ENCODE data around the gene TNFSF9.
"Not testable (repeated sequence)": the region's sequence is repeated elsewhere in the genome, so short reads cannot be mapped to it uniquely, and the experiment has no call there.

The TNFSF9 gene

DNA sequence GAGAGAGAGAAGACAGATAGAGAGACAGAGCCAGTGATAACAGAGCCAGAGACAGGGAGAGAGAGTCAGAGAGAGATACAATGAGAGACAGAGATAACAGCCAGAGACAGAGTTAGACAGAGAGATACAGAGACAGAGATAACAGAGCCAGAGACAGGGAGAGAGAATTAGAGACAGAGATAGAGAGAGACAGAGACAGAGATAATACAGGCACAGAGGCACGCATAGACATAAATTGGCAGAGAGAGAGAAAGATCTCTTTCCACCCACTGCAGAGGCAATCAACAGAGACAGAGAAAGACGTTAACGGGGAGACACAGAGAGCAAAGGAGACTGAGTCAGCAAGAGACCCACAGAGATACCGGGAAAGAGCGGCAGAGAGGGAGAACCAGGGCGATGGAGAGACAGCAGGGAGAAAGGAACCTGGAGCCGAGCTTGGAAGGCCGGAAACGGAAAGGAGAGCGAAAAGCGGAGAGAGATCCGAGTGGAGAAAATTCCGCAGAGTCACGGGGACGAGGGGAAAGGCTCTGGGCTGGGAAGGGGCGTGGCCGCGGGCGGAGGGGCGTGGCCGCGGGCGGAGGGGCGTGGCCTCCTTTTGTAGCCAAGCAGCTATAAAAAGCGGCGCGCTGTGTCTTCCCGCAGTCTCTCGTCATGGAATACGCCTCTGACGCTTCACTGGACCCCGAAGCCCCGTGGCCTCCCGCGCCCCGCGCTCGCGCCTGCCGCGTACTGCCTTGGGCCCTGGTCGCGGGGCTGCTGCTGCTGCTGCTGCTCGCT lies at the start of gene TNFSF9:
TNFSF9 (plus strand) TSS at position 641 of the 777 bp plus-strand sequence; CDS start at position 652, 11 bp downstream.
- DNase-seq, result peak; percentile 93

GRCh38 chr19:6481541-6482342 lies 49.1 kb upstream of the TNFSF9 start, which contains the start of gene DENND1C:
DENND1C (minus strand) TSS chr19:6481787; CDS start chr19:6481695, 92 bp downstream.
- DNase-seq, result peak; percentile 55

- DNase-seq, result no peak
These were observed 48.5 kb upstream of the TNFSF9 start for GRCh38 chr19:6482343-6482686.

DNA sequence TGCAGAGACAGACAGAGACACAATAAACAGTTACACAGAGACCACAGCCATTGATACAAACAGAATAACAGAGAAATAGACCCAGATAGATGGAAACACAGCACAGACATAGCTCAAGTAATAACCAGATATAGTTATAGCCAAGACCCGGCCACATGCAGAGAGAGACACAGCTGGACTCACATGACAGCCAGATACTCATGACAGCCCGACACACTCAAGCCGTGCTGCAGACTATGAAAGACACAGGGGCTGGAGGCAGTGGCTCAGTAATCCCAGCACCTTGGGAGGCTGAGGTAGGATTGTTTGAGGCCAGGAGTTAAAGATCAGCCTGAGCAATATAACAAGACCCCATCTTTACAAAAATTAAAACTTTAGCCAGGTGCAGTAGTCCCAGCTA lies 47.6 kb upstream of the TNFSF9 start:
- DNase-seq, result no peak

DNA sequence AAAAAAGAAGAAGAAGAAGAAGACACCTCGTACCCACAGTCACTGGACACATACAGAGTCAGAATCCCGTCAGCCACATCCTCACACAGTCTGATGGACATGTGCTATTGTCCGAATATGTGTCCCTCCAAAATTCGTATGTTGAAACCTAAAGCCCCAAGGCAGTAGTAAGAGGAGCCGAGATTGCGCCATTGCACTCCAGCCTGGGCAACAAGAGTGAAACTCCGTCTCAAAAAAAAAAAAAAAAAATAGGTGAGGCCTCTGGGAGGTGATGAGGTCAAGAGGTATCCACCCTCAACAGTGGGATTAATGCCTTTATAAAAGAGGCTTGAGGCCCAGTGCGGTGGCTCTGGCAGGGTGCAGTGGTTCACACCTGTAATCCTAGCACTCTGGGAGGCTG lies 46.6 kb upstream of the TNFSF9 start:
- no peak for DNase-seq

- no peak for DNase-seq
These were observed 46.0 kb upstream of the TNFSF9 start for GRCh38 chr19:6484831-6485230.

GRCh38 chr19:6489278-6490061 lies 41.4 kb upstream of the TNFSF9 start:
- peak; percentile 30 for DNase-seq

DNA sequence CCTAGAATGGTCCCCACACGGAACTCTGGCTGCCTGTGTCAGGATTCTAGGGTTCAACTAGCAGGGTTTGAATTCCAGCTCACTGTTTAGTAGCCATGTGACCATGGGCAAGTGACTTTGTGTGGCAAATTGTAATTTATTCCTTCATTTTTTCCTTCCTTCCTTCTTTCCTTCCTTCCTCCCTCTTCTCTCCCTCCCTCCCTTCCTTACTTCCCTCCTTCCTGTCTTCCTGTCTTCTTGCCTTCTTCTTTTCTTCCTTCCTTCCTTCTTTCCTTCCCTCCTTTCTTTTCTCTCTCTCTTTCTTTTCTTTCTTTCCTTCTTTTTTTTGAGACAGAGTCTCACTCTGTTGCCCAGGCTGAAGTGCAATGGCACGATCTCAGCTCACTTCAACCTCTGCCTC lies 40.7 kb upstream of the TNFSF9 start:
- DNase-seq, result no peak

DNA sequence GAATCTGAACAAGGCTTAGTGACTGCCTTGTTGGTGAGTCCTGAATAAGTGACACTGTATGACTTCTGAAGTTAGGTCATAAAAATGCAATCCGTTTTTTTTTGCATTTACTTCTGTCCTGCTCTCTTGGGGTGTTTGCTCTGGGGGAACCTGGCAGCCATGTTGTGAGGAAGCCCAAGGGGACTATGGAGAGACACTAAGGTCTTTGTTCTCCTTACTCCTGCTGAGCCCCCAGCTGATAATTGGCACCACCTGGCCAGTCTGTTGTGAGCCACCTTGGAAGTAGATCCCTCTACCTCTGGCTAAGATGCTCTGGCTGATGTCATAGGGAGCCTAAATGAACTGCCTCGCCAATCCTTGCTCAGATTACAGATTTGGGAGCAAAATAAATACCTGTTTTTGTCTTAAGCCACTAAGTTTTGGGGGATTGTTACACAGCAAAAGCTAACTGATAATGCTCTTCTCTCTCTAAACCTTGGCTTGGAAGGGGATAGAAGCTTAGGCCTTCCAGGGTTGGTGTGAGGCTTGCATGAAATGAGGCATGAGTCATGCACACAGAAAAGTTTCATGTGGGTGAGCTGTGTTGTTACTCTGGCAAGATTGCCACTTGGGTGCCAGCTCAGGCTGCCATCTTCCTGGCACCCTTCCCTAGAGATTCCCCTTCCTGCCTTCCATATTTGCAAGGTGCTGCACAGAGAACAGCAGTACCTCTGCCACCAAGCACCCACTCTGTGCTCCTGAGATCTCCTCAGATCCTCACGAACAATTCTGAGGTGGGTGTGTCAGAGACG lies 38.8 kb upstream of the TNFSF9 start:
- no peak for DNase-seq

DNA sequence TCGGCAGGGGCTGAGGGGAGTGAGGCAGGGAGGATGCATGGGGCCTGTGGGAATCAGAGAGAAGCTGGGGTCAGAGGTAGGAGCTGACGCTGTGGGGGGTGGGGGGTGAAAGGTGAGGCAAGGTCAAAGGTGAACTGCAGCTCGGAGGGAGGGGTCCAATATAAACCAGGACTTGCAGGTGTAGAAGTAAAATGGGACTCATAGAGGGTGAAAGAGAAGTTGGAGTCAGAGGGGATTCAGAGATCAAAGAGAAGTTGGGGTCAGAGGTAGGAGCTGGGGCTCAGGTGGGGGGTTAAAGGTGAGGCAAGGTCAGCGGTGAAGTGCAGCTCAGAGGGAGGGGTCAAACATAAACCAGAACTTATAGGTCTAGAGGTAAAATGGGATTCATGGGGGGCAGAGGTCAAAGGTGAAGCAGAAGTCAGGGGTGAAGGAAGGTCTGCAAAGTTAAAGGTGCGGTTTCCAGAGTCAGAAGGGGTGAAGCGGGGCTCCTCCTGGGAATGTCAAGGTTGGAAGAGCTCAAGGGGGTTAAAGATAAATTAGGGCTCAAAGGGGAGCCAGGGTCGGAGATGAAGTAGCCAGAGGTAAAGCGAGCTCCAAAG lies 36.3 kb upstream of the TNFSF9 start:
- no peak for DNase-seq

- DNase-seq, result no peak
These were observed 34.9 kb upstream of the TNFSF9 start for GRCh38 chr19:6495947-6496346.

DNA sequence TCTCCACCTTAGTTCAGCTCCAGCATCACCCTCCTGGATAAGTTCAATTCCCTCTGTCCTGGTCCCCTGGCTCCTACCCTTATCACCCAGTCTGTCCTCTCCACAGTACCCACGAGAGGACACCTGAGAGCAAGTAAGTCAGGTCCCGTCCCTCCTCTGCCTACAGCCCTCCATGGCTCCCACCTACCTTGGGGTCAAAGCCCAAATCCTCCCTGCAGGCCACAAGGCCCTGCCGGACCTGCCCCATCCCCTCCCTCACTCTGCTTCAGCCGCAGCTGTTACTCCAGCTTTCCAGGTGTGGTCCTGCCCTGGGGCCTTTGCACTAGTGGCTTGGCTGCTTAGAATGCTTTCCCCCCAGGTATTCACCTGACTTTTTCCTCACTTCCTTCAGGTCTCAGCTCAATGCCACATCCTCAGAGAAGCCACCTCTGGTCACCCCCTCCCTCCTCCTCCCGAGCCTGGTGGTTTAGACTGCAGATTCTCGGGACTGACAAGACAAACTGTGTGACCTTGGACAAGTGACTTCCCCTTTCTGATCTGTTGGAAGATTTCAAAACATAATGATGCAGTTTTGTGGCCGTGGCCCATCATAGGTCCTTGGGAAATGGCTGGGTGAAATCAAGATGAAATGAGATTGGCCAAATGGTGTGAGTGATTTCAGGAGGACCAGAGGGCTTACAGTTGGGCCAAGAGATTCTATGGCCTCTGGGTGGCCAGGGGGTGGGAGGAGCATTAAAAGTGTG lies 32.4 kb upstream of the TNFSF9 start:
- peak; percentile 93 for DNase-seq

DNA sequence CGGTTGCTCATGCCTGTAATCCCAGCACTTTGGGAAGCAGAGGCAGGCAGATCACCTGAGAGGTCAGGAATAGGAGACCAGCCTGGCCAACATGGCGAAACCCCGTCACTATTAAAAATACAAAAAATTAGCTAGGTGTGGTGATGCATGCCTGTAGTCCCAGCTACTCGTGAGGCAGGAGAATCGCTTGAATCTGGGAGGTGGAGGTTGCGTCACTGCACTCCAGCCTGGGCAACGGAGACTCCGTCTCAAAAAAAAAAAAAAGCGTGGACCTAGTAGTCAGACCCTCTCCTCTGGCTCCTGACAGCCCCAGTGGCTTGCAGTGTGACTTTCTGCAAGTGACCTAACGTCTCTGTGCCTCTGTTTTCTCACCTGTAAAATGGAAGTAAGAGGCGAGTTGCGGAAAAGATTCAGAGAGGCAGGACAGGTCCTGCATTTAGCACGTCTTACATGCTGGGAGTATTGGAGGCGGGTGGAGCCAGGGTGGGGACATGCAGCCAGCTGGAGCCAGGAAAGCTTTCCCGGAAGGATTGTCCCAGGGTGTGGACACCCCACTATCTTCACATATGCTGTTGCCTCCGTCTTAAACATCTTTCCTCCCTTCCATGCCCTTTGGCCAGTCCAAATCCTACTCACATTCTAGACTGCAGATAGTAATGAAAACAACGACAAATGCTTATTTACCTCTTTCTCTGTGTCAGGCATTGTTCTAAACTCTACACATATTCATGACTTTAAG lies 31.6 kb upstream of the TNFSF9 start:
- DNase-seq, result no peak

DNA sequence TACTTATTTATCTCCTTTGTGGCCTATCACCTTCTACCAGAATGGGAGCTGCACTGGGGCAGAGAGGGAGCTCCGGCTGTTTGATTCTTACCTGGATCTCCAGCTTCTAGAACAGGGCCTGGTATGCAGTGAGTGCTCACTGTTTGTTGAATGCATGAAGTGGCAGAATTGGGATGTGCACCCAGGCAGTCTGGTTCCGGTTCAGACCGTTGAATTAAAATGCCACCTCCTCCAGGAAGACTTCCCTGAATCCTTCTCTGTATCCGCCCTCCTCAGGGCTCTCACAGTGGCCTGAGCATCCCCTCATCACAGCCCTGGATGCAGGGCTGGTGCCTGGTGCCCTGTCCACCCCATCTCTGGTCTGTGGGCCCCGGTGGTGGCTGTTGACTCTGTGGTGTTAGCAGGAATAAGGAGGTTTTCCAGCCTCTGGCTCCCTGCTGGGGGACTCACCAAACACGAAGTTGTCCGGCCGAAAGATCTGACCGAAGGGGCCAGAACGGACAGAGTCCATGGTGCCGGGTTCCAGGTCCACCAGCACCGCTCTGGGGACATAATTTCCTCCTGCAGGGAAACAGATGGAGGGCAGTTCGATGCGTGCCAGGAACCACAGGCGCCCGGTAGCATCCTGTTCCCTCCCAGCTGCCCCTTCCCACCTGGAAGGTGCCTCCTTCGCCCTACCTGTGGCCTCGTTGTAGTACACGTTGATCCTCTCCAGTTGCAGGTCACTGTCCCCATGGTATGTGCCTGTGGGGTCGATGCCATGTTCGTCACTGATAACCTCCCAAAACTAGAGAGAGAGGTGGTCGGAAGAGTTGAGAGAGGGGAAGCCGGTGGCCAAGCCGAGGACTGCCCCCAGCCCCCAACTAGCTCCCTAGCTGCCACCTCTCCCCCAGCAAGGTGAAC lies 29.7 kb upstream of the TNFSF9 start:
- no peak for DNase-seq

GRCh38 chr19:6501740-6502648 lies 28.8 kb upstream of the TNFSF9 start, which contains the start of gene TUBB4A:
TUBB4A (minus strand) TSS chr19:6502309; CDS start chr19:6502212, 97 bp downstream.
- DNase-seq, result no peak

- DNase-seq, result no peak
These were observed 27.2 kb upstream of the TNFSF9 start for GRCh38 chr19:6503407-6504201.

- not testable (repeated sequence) for DNase-seq
These were observed 22.6 kb upstream of the TNFSF9 start for GRCh38 chr19:6508028-6508771.
